WTC11 (cell line): ENCODE measurements around the gene PTPA. TPM values are rescaled to one million over a fixed set of nuclear protein-coding genes. Genes with fewer than 3 reads are reported as not detected.

Experiments used
- ATAC-seq: fragments of 200-7000 bp; cut with Tn5 transposase; 2 replicates; pipeline ENCODE4 v1.10.0; 2021; ENCODE audit warnings: mild to moderate bottlenecking, moderate library complexity
- CTCF ChIA-PET: fragments of 300-600 bp; sonication (Branson Sonifier 250); formaldehyde crosslinking; loops from one replicate; lab custom pipeline; 2021; ENCODE audit warnings: antibody characterized with exemption; lab: Charles Lee
- POLR2A ChIA-PET: fragments of 350-600 bp; sonication (Branson Sonifier 250); formaldehyde crosslinking; loops from one replicate; lab custom pipeline; 2021; ENCODE audit warnings: antibody characterized with exemption; lab: Charles Lee
- DNase-seq: peaks from one replicate; pipeline ENCODE4 v3.0.0; 2021; ENCODE audit warnings: low spot score
- H3K27ac Mint-ChIP-seq: 2 replicates; pipeline ENCODE4 v1.8.0; 2021; ENCODE audit warnings: mixed read lengths
- H3K27me3 Mint-ChIP-seq: 2 replicates; pipeline ENCODE4 v1.8.0; 2021; ENCODE audit warnings: low read depth, mild to moderate bottlenecking, moderate library complexity, mixed read lengths
- H3K36me3 Mint-ChIP-seq: 2 replicates; pipeline ENCODE4 v1.8.0; 2021; ENCODE audit warnings: mixed read lengths
- H3K4me1 Mint-ChIP-seq: 2 replicates; pipeline ENCODE4 v1.8.0; 2022; ENCODE audit warnings: mixed read lengths
- H3K4me3 Mint-ChIP-seq: 2 replicates; pipeline ENCODE4 v1.8.0; 2021; ENCODE audit warnings: mild to moderate bottlenecking, moderate library complexity, mixed read lengths
- H3K9me3 Mint-ChIP-seq: 2 replicates; pipeline ENCODE4 v1.8.0; 2021; ENCODE audit warnings: mixed read lengths
- ELF4 ChIP-seq: sonication (generic); formaldehyde crosslinking; IDR thresholded peaks from 2 replicates; pipeline ENCODE4 v1.8.1; 2022; ENCODE audit warnings: low read depth, mild to moderate bottlenecking, moderate library complexity, missing genetic modification reagents
- FOXJ3 ChIP-seq: sonication (generic); formaldehyde crosslinking; IDR thresholded peaks from 2 replicates; pipeline ENCODE4 v1.9.0; 2021; ENCODE audit warnings: missing genetic modification reagents, mild to moderate bottlenecking, borderline replicate concordance
- IRF1 ChIP-seq: sonication (generic); formaldehyde crosslinking; IDR thresholded peaks from 2 replicates; pipeline ENCODE4 v1.8.0; 2023; ENCODE audit warnings: missing genetic modification reagents
- IRF2 ChIP-seq: sonication (generic); formaldehyde crosslinking; IDR thresholded peaks from 2 replicates; pipeline ENCODE4 v1.8.0; 2022; ENCODE audit warnings: low read depth, missing genetic modification reagents, borderline replicate concordance
- NFE2L1 ChIP-seq: sonication (generic); formaldehyde crosslinking; IDR thresholded peaks from 2 replicates; pipeline ENCODE4 v1.8.1; 2023; ENCODE audit warnings: missing genetic modification reagents
- ZBTB43 ChIP-seq: sonication (generic); formaldehyde crosslinking; IDR thresholded peaks from 2 replicates; pipeline ENCODE4 v1.8.1; 2023; ENCODE audit warnings: mild to moderate bottlenecking, missing genetic modification reagents
- ZNF512 ChIP-seq: sonication (generic); formaldehyde crosslinking; IDR thresholded peaks from 2 replicates; pipeline ENCODE4 v1.8.1; 2022; ENCODE audit warnings: missing genetic modification reagents, borderline replicate concordance
- ZNF532 ChIP-seq: fragments of 250-450 bp; sonication (Bioruptor Pico); IDR thresholded peaks from 2 replicates; pipeline ENCODE4 v1.9.0; 2021; ENCODE audit warnings: mild to moderate bottlenecking, borderline replicate concordance
- total RNA-seq: library from RNA; stranded (reverse); gene quantifications from 3 replicates; pipeline ENCODE4 v1.2.3, GENCODE V29; 2021
- TF ChIP-seq, protein P1 (sequence below): sonication (generic); formaldehyde crosslinking; IDR thresholded peaks from 2 replicates; pipeline ENCODE4 v1.8.0; 2022; ENCODE audit warnings: missing genetic modification reagents
- TF ChIP-seq, protein P2 (sequence below): sonication (generic); formaldehyde crosslinking; IDR thresholded peaks from 2 replicates; pipeline ENCODE4 v1.8.0; 2022; ENCODE audit warnings: mild to moderate bottlenecking, missing genetic modification reagents

Gene PTPA
- total RNA-seq, 1 experiment from 2014 or later, result 186 TPM

GRCh38 chr9:129101279-129101678 lies 9.9 kb upstream of the PTPA start:
- Mint-ChIP-seq H3K4me3 (no peak overlapping the region), H3K4me1 (peaks cover 6% of the 10 kb centered on the region), H3K27ac (no peak overlapping the region), H3K36me3 (no peaks in the 10 kb centered on the region), H3K27me3 (peaks cover 15% of the 10 kb centered on the region), H3K9me3 (no peaks in the 10 kb centered on the region)
- CTCF ChIA-PET, result interaction anchor here (1.2 to 2.3 kb wide), 2 partner anchors 30 to 73 kb away, joined by 3 to 8 read pairs; partner anchors contain the start of gene SH3GLB2
- POLR2A ChIA-PET, result no interaction called here
- TF ChIP-seq NFE2L1 (CRISPR knock-in tag) (no peak), IRF1 (CRISPR knock-in tag) (no peak), IRF2 (CRISPR knock-in tag) (no peak)
- ATAC-seq (no peak), DNase-seq (no peak)

DNA sequence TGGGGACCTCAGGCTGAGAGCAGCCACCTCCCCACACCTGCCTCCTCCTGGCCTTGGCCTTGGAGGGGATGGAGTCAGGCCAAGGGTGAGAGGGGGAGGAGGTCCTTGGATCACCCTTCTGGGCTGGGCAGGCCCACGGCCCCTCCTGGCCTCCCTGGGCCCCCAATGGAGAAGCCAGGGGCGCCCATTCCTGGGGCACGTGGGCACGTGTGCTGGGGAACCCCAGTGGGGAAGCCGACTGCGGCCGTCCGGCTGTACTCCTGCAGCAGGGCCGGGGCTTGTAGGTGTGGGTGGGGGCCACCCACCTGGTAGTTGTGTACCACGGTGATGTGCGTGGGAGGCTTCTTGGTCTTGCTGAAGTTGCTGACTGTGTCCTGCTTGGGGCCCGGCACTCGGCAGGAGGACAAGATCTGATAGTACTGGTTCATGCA lies 9.1 kb upstream of the PTPA start:
- POLR2A ChIA-PET, result interaction anchor here (0.5 kb wide), 1 partner anchor 392 kb away, joined by 3 read pairs; no protein-coding TSS in a partner anchor
- TF ChIP-seq, protein P1, sequence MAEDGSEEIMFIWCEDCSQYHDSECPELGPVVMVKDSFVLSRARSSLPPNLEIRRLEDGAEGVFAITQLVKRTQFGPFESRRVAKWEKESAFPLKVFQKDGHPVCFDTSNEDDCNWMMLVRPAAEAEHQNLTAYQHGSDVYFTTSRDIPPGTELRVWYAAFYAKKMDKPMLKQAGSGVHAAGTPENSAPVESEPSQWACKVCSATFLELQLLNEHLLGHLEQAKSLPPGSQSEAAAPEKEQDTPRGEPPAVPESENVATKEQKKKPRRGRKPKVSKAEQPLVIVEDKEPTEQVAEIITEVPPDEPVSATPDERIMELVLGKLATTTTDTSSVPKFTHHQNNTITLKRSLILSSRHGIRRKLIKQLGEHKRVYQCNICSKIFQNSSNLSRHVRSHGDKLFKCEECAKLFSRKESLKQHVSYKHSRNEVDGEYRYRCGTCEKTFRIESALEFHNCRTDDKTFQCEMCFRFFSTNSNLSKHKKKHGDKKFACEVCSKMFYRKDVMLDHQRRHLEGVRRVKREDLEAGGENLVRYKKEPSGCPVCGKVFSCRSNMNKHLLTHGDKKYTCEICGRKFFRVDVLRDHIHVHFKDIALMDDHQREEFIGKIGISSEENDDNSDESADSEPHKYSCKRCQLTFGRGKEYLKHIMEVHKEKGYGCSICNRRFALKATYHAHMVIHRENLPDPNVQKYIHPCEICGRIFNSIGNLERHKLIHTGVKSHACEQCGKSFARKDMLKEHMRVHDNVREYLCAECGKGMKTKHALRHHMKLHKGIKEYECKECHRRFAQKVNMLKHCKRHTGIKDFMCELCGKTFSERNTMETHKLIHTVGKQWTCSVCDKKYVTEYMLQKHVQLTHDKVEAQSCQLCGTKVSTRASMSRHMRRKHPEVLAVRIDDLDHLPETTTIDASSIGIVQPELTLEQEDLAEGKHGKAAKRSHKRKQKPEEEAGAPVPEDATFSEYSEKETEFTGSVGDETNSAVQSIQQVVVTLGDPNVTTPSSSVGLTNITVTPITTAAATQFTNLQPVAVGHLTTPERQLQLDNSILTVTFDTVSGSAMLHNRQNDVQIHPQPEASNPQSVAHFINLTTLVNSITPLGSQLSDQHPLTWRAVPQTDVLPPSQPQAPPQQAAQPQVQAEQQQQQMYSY (CRISPR knock-in tag), result no peak
- TF ChIP-seq ZNF532 (no peak), IRF1 (CRISPR knock-in tag) (no peak), ZBTB43 (CRISPR knock-in tag) (no peak), ELF4 (no peak), FOXJ3 (CRISPR knock-in tag) (no peak), ZNF512 (CRISPR knock-in tag) (no peak)
- TF ChIP-seq, protein P2, sequence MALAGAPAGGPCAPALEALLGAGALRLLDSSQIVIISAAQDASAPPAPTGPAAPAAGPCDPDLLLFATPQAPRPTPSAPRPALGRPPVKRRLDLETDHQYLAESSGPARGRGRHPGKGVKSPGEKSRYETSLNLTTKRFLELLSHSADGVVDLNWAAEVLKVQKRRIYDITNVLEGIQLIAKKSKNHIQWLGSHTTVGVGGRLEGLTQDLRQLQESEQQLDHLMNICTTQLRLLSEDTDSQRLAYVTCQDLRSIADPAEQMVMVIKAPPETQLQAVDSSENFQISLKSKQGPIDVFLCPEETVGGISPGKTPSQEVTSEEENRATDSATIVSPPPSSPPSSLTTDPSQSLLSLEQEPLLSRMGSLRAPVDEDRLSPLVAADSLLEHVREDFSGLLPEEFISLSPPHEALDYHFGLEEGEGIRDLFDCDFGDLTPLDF (CRISPR knock-in tag), result no peak
- DNase-seq, result no peak
- Mint-ChIP-seq H3K27ac (no peak overlapping the region), H3K9me3 (no peaks in the 10 kb centered on the region), H3K4me1 (peaks cover 6% of the 10 kb centered on the region), H3K36me3 (no peaks in the 10 kb centered on the region), H3K27me3 (peaks cover 15% of the 10 kb centered on the region), H3K4me3 (no peak overlapping the region)
- ATAC-seq, result no peak
- CTCF ChIA-PET, result interaction anchor here (1.2 to 2.3 kb wide), 2 partner anchors 30 to 74 kb away, joined by 3 to 8 read pairs; partner anchors contain the start of gene SH3GLB2
